Medulla oblongata (tissue), 1 donor: Measurements from ENCODE around the gene THAP4.

Source experiments
- DNase-seq: peaks from one replicate; pipeline ENCODE4 v3.0.0-alpha.2; 2015; ENCODE audit errors: extremely low spot score

THAP4 gene, protein sequence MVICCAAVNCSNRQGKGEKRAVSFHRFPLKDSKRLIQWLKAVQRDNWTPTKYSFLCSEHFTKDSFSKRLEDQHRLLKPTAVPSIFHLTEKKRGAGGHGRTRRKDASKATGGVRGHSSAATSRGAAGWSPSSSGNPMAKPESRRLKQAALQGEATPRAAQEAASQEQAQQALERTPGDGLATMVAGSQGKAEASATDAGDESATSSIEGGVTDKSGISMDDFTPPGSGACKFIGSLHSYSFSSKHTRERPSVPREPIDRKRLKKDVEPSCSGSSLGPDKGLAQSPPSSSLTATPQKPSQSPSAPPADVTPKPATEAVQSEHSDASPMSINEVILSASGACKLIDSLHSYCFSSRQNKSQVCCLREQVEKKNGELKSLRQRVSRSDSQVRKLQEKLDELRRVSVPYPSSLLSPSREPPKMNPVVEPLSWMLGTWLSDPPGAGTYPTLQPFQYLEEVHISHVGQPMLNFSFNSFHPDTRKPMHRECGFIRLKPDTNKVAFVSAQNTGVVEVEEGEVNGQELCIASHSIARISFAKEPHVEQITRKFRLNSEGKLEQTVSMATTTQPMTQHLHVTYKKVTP

DNA sequence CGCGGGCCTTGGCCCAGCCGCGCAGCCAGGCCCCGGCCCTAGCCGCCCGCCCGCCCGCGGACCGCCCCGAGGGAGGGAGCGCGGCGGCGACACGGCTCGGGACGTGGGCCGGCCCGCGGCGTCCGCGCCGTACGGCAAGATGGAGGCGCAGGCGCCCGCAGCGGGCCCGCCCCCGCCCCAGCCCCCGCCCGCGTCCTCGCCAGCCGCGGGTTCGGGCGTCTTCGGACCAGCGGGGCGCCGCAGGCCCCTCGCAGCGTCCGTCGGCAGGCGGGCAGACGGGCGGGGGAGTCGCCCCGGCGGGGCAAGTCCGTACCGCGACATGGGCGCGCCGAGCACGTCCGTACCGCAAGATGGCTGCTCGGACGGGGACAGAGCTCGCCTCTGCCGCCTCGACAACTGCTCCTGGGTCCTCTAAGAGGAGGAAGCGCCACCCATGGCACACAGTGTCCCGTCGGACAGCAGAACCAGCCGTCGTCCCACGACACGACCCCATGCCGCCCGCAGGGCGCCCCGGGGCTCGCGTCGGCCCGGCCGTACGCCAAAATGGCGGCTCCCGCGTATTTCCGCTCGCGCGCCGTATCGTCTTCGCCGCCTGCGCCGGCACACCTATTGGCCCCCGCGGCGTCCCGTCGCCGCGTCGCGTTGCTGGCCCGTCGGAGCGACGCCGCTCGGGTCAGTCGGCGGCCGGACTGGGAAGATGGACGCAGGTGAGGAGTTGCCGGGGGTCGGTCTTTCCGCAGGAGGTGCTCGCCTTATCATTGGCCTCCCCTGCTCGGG lies at the start of gene THAP4, which contains the start of gene ATG4B:
TSS of gene THAP4 (minus strand) at position 141 of the 777 bp plus-strand sequence. CDS start 141 bp downstream, outside the sequence.
TSS of gene ATG4B (plus strand) at position 676 of the 777 bp plus-strand sequence. CDS start at position 698, 22 bp downstream.
- DNase-seq, result peak; percentile 88

DNA sequence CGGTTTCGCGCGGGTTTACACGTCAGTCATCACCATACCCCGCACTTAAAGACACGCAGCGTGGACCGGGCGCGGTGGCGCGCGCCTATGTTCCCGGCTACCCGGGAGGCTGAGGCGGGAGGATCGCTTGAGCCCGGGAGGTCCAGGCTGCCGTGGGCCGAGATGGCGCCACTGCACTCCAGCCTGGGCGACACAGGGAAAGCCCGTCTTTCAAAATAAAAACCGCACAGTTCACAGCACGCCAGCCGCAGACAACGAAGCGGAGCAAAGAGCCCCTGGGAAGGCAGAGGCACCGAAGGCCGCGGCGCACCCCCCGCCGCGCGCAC lies 49.3 kb upstream of the THAP4 start:
- no peak for DNase-seq

DNA sequence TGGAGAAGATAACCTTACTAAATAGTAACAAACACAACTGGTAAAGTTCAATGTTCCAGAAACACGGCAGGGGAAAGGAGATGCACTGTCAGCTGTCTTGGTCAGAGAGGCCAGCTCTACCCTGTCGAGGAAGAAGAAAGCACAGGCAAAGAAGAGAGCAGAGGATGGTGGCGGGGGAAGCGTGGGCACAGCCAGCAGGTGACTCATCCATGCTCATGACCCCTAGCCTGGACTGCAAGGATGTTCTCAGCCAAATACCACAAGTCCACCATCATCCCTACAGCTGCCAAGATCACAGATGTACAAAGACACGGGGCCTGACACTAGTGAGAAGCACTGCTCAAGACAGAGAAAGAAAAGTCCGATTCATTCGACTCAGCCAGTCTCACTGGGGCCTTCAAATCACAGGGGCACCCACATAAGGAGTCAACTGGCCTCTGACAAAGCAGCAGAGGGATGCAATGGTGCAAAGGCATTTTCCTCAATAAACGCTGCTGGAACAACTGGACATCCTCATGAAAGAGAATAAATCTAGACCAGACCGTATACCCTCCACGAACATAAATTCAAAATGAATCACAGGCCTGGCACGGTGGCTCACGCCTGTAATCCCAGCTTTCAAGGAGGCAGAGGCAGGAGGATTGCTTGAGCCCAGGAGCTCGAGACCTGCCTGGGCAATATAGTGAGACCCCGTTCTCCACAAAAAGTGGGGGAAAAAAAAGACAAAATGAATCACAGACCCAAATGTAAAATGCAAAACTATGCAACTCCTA lies 44.1 kb upstream of the THAP4 start:
- DNase-seq, result no peak

DNA sequence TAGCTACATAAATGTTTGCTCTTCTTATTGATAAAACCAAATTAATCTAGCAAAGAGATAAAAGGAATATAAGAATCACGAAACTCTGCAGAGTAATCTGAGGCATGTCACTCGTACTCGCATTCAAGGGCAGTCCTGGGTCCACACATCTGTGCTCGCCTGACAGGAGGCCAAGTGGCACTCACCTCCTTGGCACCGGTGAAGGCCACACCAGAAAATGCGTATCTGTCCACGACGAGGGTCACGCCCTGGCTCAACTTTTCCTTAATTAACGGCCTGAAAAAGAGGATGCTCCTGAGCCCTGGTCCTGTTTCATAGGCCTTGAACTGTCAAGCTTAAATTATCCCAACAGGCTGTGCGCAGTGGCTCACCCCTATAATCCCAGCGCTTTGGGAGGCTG lies 43.1 kb upstream of the THAP4 start:
- no peak for DNase-seq

DNA sequence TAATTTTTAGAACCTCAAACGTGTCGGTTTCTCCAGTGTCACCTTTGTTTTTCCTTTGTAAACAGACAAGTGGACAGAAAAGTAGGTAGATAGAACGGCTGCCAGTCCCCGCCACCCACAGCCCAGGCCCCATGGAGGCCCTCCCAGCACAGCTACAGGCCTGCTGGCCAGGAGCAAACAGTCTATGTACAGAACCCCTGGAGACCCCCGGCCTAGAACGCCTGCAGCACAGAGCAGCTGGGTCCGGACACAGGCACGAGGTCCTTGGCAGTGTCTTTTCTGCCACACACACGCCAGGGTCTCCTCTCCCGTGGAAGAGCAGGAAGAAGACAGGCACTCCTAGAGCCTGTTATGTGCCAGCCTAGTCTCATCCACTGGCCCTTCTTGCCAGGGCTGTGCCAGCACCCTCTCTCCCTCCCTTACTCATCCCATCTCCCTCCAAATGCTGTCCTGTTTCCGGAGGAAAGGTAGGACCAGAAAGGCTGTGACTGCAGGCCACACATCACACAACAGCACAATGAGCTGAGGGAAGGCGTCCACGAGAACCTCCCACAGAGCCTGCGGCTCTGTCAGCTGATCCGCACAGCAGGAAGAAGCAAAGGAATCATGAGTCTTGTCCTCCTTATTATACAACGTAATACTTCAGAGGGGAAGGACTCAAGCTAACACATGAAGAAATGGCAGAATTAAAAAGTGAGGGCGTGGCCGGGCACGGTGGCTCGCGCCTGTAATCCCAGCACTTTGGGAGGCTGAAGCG lies 42.0 kb upstream of the THAP4 start:
- DNase-seq, result no peak

DNA sequence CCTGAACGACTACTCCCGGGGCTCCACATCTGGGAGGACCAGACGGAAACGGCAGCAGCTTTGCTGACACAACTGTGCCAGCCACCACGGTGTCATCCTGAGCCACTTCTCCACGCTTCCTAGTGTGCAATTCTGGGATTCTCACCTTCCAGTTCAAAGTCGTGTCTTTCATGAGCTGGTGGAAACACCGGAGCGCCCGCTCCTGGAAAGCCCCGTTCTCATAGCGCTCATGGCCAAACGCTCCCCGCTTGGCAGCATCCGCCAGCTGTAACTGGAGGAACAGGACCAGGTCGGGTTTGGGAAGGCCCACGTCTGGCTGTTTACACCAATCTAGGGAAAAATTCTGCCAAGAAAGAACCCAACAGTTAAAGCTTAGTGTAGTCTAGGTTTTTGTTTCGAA lies 41.3 kb upstream of the THAP4 start:
- DNase-seq, result no peak

DNA sequence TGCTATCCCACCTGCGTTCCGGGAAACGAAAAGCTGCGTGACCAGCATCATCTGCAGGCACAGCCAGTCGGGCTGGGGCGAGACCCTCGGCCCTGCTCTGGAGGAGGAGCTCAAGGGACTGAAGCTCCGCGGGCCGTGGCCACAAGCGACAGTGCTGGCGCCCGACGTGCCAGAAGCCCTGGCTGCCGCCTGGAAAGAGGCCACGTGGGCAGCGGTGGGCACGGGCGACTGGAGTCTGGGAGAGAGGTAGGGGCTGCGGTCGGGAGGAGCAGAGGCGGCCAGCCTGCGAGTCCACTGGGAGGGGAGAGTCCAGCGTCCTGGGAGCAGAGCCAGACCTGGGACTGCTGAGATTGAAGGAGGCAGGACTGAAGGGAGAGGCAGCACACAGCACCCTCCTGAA lies 40.4 kb upstream of the THAP4 start:
- DNase-seq, result no peak

DNA sequence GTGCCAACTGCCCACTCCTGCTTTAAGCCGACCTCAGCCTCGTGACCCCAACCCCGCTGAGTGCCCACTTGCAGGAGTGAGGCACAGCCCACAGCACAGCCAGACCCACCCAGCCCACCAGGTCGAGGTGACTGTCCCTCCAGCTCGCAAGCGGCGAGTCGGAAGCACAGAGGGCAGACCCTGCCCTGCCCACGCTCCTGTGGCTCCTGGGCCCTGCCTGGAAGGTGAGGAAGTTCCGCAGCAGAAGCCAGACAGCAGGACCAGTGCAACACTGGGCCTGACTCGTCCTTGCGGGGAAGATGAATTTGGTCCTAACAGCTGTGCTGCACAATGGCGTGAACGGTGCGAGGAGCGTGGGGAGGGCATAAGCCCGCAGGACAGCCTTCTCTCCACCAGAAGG lies 39.7 kb upstream of the THAP4 start:
- no peak for DNase-seq

DNA sequence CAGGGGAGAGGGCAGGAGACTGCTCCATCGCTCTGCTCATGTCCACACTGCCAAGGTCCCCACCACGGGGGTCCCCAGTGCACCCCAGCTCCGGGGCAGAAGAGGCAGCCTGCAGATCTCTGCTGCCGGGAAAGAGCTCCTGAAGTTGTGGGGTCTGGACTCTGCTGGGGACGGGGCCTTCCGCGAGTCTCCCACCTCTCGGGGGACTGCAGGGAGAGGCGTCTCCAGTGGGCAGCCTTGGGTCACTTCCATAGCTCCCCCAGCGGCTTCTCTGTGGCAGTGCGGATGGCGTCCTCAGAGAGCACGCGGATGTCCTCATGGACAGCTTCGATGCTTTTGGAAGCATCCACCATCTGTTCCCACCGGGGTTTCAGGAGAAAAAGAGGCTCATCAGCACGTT lies 38.9 kb upstream of the THAP4 start:
- no peak for DNase-seq

DNA sequence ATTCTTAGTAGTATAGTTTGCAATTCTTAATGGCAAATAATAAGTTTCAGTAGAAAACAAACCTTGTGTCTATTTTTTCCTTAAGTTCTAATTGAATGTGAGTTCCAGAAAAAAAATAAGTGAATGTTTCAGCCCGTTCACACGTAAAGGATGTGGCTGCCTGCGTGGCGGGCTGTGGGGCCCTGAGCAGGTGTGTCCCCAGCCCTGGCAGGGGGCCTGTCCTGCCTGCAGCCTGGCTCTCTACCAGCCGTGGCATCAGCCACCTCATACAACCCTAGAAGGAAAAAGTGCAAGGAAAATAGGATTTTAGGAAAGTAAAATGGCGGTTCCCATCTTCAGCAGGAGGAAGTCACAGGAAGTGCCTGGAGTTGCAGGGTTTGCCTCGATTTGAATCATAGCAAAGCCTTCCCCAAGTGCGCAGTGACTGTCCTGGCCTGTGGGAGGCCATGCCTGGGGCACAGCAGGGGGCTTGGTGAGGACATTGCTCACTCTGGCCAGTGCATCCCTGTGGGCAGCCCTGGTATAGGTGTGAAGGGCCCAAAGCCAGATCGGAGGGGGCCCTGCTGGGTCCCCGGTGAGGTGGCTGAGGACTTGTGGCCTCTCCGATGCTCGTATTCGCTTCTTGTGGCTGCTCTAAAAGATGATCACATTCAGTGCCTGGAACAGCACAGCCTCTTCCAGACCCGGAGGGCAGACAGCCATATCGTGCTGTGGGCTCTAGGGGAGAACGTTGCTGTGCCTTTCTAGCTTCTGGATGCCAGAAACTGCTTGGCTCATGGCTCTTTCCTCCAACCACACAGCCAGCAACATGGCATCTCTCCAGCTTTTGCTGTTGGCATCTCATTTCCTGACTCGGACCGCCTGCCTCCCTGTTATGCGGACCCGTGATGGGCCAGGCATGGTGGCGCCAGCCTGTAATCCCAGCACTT lies 37.1 kb upstream of the THAP4 start:
- DNase-seq, result peak; percentile 39

DNA sequence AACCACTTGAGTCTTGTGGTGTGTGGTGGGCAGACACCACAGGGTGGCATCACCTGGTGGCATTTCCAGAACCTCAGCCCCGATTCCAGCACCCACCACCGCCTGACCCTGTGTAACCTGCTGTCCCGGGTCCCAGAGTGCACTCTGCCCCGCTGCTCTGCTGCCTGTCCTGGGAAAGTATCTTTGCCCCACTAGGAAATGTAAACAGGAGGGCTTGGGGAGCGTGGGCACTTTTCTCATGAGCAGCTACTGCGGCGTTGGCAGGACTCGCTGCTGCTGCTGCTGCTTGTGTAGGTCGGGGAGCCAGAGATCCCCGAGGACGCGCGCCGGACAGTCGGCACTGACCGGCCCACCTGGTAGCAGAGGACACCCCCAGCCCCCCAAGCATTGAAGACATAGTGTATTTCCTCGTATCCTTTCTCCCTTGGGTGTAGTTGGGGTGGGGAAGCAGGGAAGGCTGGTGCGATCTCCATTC lies 36.3 kb upstream of the THAP4 start:
- no peak for DNase-seq

DNA sequence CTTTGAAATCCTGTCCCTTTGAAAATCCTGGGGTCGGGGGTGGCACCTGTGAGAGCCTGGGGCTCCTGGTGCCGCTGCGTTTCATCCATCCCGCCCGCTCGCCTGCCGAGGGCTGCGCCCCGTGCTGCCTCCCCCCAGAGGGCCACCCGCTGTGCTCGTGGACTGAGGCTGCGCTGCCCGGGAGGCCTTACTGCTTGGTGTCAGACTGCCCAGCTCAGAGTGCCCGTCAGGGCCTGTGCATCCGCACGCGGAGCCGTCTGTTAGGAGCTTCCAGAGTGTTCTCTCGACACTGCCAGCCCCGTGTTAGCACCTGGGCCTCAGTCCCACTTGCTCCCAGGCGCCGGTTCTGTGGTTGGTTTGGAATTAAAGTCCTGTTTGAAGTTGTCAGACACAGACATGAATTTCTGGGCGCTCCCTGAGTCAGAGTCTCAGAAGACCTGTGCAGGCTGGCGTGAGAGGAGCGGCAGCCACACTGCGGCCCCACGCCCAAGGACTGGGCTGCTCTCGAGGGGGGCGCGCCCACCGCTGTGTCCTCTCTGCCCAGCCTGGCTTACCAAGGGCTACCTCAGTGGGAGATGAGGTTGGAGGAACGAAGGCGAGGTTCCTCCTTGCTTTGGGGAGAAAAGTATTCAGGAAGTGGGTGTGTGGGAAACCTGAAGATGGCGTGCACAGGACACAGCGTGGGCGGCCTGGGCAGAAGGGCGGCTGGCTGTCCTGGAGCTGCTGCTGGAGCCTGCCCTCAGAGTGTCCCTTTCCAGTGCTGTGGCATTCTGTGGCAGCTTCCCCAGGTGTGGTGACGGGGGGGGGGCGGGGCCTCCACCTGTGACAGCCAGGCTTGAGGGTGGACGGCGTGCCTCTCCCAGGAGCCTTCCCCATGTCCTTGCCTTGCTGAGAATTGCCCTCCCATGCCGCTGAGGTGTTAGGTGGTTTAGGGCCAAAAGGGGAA lies 35.6 kb upstream of the THAP4 start:
- DNase-seq, result no peak

DNA sequence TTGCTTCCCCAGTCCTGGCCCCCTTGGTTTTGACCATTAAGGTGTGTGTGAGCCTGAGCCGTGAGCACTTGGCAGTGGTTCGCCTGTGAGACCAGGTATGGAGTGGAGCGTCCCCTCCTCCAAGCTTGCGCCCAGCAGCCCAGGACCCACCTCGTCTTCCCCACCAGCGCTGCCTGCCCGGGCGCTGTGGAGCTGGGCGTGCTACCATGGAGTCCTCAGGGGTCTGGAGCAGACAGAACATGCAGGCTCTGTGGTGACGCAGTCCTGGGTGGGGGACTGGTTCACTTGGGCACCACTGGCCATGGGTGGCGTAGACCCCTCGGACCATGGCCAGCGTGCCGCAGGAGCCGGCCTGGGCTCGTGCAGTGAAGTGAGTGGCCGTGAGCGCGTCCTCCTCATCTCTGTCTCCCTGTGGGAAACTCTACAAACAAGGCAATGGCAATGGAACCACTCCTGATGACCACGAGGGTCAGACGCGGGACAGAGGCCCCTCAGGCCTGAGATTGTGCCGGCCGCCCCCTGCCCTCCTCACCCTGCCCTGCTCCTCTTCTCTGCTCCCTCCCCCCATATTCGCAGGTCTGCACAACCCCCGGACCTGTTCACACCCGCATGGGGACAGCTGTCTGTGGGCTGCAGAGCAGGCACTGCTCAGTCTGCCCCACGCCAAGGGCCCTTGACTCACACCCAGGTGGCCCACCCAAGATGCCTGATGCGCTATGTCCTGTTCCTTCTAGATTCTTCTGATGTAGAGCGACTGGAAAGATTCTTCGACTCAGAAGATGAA lies 34.7 kb upstream of the THAP4 start:
- DNase-seq, result no peak

DNA sequence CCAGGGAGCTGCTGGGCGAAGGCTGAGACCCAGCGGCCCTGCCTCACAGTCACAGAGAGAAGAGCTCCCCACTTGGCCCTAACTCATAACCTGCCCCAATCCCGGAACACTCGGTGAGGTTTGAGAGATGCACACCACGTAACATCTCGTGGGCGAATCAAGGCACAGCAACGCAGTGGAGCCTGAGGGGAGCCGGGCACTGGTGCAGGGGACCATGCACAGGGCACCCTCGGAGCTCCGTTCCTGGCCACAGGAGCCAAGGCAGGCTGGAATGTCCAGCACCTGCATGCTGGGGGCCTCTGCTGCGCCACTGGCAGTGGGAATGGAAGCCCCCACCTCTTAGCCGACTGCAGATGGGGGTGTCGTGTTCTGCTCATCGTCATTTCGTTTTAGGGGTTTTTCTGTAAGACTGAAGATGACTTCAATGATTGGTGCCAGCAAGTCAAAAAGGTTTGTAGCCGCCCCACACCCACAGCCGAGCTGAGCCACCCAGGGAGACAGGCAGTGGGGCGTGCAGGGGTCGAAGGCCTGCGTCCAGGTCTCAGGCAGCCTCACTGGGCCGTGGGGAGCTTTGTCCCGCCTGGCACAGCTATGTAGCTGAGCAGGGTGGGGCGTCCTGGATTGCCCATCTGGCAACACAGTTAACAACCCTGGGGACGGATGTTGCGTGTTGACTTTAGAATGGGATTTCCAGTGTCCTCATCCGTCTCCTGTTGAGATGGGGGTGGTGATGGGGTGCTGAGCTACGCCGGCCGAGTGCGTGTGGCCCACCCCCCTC lies 33.6 kb upstream of the THAP4 start:
- DNase-seq, result no peak

DNA sequence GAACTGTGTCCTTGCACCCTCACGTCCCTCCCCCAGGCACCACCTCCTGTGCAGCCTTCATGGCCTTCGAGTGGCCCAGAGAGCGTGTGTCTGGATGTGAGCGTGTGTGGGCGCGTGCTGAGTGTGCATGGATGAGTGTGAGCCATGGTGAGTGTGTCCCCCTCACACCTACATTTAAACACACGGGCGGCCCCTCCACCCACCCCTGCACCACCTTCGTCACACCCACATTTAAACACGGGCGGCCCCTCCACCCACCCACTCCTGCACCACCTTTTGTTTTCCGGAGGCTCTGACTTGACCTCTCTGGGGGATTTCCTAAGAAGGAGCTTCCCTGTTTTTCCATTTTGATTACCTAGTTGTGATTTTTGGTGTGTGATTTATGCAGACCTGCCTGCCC lies 31.9 kb upstream of the THAP4 start:
- DNase-seq, result no peak

DNA sequence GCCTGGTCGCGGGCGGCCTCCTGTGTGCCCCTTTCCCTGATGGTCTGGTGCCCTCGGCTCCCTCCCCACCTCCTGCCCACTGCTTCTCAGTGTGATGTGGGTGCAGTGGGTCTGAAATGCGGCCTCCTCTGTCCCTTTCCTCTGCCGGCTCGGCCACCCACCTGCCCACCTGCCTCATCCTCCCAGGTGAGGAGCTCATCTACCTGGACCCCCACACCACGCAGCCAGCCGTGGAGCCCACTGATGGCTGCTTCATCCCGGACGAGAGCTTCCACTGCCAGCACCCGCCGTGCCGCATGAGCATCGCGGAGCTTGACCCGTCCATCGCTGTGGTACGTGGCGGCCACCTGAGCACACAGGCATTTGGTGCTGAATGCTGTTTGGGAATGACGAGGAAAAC lies 31.4 kb upstream of the THAP4 start:
- no peak for DNase-seq
